MM.1S (cell line): ENCODE results near the gene DDX10.

ENCODE experiments used
- CTCF ChIP-seq: fragments of 300-600 bp; sonication (generic); IDR thresholded peaks from 2 replicates; pipeline ENCODE4 v1.5.1; 2016; ENCODE audit warnings: antibody characterized with exemption, low read length, mixed read lengths
- EZH2 ChIP-seq: fragments of 300-600 bp; sonication (generic); optimal IDR thresholded peaks from 2 replicates; pipeline ENCODE3; 2017; ENCODE audit warnings: low read depth, mild to moderate bottlenecking, antibody characterized with exemption, low read length, mixed read lengths

- TF ChIP-seq CTCF (no peak), EZH2 (no peak)
These were observed 101.8 kb downstream of the DDX10 start for GRCh38 chr11:108766596-108767173.
